K562 (cell line): ENCODE data around the gene LRP2BP. TPM values are rescaled to one million over a fixed set of nuclear protein-coding genes. Genes with fewer than 3 reads are reported as not detected.
A peak's percentile ranks its signal among the peaks of the same experiment; 100 is the strongest.

Source experiments
- CREM ChIP-seq: IDR thresholded peaks from 2 replicates; pipeline ENCODE4 v1.6.1; 2014; ENCODE audit warnings: antibody characterized with exemption, low read depth
- DIDO1 ChIP-seq: fragments of 450-650 bp; IDR thresholded peaks from 2 replicates; pipeline ENCODE4 v1.6.1; 2016; ENCODE audit warnings: low read depth, missing biosample characterization, missing genetic modification characterization
- DNMT1 ChIP-seq: fragments of 450-650 bp; IDR thresholded peaks from 2 replicates; pipeline ENCODE4 v1.6.1; 2016; ENCODE audit warnings: antibody characterized with exemption, mild to moderate bottlenecking
- HMG20A ChIP-seq: fragments of 450-650 bp; formaldehyde crosslinking; conservative IDR thresholded peaks from 2 replicates; pipeline ENCODE4 v1.4.0; 2020; ENCODE audit warnings: mild to moderate bottlenecking, mixed read lengths
- KDM5B ChIP-seq: fragments of 200-600 bp; sonication (generic); IDR thresholded peaks from 2 replicates; pipeline ENCODE4 v1.6.1; 2012; ENCODE audit warnings: low read depth, mild to moderate bottlenecking, moderate library complexity, low read length, control low read depth, inconsistent platforms; ENCODE audit not compliant: insufficient replicate concordance
- KLF13 ChIP-seq: fragments of 450-650 bp; IDR thresholded peaks from 2 replicates; pipeline ENCODE4 v1.6.1; 2016; ENCODE audit warnings: missing genetic modification characterization, low read depth, mild to moderate bottlenecking, missing compliant biosample characterization, moderate library complexity, borderline replicate concordance
- MEF2D ChIP-seq: conservative IDR thresholded peaks from 2 replicates; pipeline ENCODE4 v1.6.1; 2016; ENCODE audit warnings: low read depth, missing genetic modification characterization, missing compliant biosample characterization
- NCOA2 ChIP-seq, 2 experiments: fragments of 450-650 bp; IDR thresholded peaks; 2 replicates each; pipeline ENCODE4 v1.6.1; 2018; ENCODE audit warnings: mild to moderate bottlenecking in 2 of 2, moderate library complexity in 1 of 2; ENCODE audit not compliant: partially characterized antibody in 2 of 2
- NFATC3 ChIP-seq: fragments of 450-650 bp; IDR thresholded peaks from 2 replicates; pipeline ENCODE4 v1.6.1; 2017; ENCODE audit warnings: mild to moderate bottlenecking
- ZSCAN29 ChIP-seq: fragments of 450-650 bp; IDR thresholded peaks from 2 replicates; pipeline ENCODE4 v1.6.1; 2017
- polyA plus RNA-seq, 8 experiments: library from polyadenylated mRNA; depleted of rRNA in 4 of 8; stranded (reverse) in 5 of 8; unstranded in 3 of 8; fragments of >200 nt; fragmentation: Nextera tagmentation in 2 of 8; fragmentation: Illumina TruSeq in 1 of 8; extraction: Ambion mirVana in 2 of 8; extraction: Trizol in 1 of 8; gene quantifications; 2 replicates each; pipeline versions ENCODE4 v1.2.1 to v1.2.3, GENCODE V29; 2011 to 2014; ENCODE audit warnings: inconsistent platforms in 1 of 8, missing spikeins in 1 of 8
- total RNA-seq, 7 experiments: library from RNA; depleted of rRNA in 6 of 7; stranded (reverse); fragments of >200 nt in 6 of 7; fragmentation: Illumina TruSeq in 2 of 7; extraction: Trizol in 2 of 7; gene quantifications; 2 replicates each; pipeline versions ENCODE4 v1.2.1 to v1.2.3, GENCODE V29; 2011 to 2021; ENCODE audit warnings: low replicate concordance in 1 of 7
- TF ChIP-seq, protein P1 (sequence below): fragments of 450-650 bp; IDR thresholded peaks from one replicate; pipeline ENCODE4 v1.6.1; 2018; ENCODE audit warnings: mild to moderate bottlenecking, moderate library complexity; ENCODE audit not compliant: partially characterized antibody
- TF ChIP-seq, protein P2 (sequence below), 2 experiments: fragments of 450-650 bp; IDR thresholded peaks; 2 replicates each; pipeline ENCODE4 v1.6.1; 2018; ENCODE audit warnings: mild to moderate bottlenecking in 2 of 2, low read depth in 1 of 2; ENCODE audit not compliant: partially characterized antibody in 2 of 2
- TF ChIP-seq, protein P3 (sequence below): IDR thresholded peaks from 2 replicates; pipeline ENCODE4 v1.6.1; 2012; ENCODE audit warnings: low read depth, low read length, improper control_type of control experiment, borderline replicate concordance
- TF ChIP-seq, protein P4 (sequence below): fragments of 450-650 bp; conservative IDR thresholded peaks from 2 replicates; pipeline ENCODE4 v1.6.1; 2016; ENCODE audit warnings: missing genetic modification characterization, low read depth, mild to moderate bottlenecking, control low read depth, missing compliant biosample characterization
- TF ChIP-seq, protein P5 (sequence below): fragments of 250-450 bp; sonication (Bioruptor Pico); IDR thresholded peaks from 2 replicates; pipeline ENCODE4 v1.4.0; 2020; ENCODE audit warnings: mild to moderate bottlenecking, moderate library complexity

Gene LRP2BP
- total and polyA plus RNA-seq, 9 of the 15 experiments (the other 6 are each of a cell fraction or from before 2014, with no cell fraction given): 0.42 to 2.1 (median 0.62) TPM

DNA sequence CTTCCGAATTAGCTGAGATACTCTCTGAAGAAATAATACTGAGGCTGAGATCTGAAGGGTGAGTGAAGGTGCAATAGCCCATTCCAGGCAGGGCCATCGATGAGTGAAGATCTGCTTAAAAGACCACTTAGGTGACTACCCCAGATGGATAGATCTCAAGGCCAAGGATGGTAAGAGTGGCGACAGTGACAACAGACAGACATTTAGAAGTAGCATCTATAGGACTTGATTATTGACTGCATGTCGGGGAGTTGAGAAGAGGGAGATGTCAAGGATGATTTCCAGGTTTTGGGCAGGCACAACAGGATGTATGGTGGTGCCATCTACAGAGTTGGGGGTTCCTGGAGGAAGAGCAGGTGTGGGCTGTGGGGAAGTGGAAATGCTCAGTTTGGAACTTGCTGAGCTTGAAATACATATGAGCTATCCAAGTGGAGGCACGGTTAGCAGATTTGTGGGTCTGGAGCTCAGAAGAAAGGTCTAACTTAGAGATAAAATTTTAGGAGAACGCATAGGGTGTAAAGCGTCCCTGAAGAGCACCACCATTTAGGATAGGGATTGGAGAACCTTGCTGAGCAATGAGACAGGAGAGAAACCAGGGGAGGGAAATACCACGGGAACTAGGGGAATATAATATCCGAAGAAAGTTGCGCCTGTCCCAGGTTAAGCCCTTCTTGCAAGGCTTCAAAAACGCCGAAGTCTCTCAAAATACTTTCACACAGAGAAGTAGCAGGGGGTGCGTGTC is 29.4 kb upstream of the LRP2BP start (continued):
- TF ChIP-seq KLF13 (tag): no peak
- TF ChIP-seq, protein P1, sequence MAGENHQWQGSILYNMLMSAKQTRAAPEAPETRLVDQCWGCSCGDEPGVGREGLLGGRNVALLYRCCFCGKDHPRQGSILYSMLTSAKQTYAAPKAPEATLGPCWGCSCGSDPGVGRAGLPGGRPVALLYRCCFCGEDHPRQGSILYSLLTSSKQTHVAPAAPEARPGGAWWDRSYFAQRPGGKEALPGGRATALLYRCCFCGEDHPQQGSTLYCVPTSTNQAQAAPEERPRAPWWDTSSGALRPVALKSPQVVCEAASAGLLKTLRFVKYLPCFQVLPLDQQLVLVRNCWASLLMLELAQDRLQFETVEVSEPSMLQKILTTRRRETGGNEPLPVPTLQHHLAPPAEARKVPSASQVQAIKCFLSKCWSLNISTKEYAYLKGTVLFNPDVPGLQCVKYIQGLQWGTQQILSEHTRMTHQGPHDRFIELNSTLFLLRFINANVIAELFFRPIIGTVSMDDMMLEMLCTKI: no peak
- no peak for TF ChIP-seq DIDO1 (tag)
- TF ChIP-seq NCOA2 (IDR thresholded peaks at IDR 0.05; ENCODE audit: partially characterized antibody in 2 of 2): peak in 1 of 2 experiments; percentile 86
- no peak for TF ChIP-seq CREM
- 0 out of 2 replicates have a peak, but pooled peaks have one; percentile 77 for TF ChIP-seq ZSCAN29
- peak; percentile 13 for TF ChIP-seq KDM5B
- TF ChIP-seq, protein P2, sequence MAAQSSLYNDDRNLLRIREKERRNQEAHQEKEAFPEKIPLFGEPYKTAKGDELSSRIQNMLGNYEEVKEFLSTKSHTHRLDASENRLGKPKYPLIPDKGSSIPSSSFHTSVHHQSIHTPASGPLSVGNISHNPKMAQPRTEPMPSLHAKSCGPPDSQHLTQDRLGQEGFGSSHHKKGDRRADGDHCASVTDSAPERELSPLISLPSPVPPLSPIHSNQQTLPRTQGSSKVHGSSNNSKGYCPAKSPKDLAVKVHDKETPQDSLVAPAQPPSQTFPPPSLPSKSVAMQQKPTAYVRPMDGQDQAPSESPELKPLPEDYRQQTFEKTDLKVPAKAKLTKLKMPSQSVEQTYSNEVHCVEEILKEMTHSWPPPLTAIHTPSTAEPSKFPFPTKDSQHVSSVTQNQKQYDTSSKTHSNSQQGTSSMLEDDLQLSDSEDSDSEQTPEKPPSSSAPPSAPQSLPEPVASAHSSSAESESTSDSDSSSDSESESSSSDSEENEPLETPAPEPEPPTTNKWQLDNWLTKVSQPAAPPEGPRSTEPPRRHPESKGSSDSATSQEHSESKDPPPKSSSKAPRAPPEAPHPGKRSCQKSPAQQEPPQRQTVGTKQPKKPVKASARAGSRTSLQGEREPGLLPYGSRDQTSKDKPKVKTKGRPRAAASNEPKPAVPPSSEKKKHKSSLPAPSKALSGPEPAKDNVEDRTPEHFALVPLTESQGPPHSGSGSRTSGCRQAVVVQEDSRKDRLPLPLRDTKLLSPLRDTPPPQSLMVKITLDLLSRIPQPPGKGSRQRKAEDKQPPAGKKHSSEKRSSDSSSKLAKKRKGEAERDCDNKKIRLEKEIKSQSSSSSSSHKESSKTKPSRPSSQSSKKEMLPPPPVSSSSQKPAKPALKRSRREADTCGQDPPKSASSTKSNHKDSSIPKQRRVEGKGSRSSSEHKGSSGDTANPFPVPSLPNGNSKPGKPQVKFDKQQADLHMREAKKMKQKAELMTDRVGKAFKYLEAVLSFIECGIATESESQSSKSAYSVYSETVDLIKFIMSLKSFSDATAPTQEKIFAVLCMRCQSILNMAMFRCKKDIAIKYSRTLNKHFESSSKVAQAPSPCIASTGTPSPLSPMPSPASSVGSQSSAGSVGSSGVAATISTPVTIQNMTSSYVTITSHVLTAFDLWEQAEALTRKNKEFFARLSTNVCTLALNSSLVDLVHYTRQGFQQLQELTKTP (IDR thresholded peaks at IDR 0.05; ENCODE audit: low read depth in 1 of 2, partially characterized antibody in 2 of 2): no peak
- TF ChIP-seq, protein P3, sequence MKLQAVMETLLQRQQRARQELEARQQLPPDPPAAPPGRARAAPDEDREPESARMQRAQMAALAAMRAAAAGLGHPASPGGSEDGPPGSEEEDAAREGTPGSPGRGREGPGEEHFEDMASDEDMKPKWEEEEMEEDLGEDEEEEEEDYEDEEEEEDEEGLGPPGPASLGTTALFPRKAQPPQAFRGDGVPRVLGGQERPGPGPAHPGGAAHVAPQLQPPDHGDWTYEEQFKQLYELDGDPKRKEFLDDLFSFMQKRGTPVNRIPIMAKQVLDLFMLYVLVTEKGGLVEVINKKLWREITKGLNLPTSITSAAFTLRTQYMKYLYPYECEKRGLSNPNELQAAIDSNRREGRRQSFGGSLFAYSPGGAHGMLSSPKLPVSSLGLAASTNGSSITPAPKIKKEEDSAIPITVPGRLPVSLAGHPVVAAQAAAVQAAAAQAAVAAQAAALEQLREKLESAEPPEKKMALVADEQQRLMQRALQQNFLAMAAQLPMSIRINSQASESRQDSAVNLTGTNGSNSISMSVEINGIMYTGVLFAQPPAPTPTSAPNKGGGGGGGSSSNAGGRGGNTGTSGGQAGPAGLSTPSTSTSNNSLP: no peak
- no peak for TF ChIP-seq DNMT1
- TF ChIP-seq, protein P4, sequence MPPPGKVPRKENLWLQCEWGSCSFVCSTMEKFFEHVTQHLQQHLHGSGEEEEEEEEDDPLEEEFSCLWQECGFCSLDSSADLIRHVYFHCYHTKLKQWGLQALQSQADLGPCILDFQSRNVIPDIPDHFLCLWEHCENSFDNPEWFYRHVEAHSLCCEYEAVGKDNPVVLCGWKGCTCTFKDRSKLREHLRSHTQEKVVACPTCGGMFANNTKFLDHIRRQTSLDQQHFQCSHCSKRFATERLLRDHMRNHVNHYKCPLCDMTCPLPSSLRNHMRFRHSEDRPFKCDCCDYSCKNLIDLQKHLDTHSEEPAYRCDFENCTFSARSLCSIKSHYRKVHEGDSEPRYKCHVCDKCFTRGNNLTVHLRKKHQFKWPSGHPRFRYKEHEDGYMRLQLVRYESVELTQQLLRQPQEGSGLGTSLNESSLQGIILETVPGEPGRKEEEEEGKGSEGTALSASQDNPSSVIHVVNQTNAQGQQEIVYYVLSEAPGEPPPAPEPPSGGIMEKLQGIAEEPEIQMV: no peak
- no peak for TF ChIP-seq MEF2D (tag)
- no peak for TF ChIP-seq NFATC3
- TF ChIP-seq, protein P5, sequence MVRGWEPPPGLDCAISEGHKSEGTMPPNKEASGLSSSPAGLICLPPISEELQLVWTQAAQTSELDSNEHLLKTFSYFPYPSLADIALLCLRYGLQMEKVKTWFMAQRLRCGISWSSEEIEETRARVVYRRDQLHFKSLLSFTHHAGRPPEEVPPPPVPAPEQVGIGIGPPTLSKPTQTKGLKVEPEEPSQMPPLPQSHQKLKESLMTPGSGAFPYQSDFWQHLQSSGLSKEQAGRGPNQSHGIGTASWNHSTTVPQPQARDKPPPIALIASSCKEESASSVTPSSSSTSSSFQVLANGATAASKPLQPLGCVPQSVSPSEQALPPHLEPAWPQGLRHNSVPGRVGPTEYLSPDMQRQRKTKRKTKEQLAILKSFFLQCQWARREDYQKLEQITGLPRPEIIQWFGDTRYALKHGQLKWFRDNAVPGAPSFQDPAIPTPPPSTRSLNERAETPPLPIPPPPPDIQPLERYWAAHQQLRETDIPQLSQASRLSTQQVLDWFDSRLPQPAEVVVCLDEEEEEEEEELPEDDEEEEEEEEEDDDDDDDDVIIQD: no peak
- TF ChIP-seq HMG20A (CRISPR knock-in tag): no peak
